Stimulated activated CD4-positive, alpha-beta T cell treated with anti-CD3 and anti-CD28 coated beads, Interleukin-1b, Interleukin-23, amount 100 ng/mL, for 1 hour (primary cell): Measurements from ENCODE around the gene CDH20.

Experiments
- DNase-seq, 2 donors: peaks; one replicate each; pipeline ENCODE4 v3.0.0-alpha.2; 2020; ENCODE audit warnings: low read depth in 2 of 2

CDH20 gene

GRCh38 chr18:61426492-61427053 is 93.3 kb downstream of the CDH20 start:
- no peak for DNase-seq

DNA sequence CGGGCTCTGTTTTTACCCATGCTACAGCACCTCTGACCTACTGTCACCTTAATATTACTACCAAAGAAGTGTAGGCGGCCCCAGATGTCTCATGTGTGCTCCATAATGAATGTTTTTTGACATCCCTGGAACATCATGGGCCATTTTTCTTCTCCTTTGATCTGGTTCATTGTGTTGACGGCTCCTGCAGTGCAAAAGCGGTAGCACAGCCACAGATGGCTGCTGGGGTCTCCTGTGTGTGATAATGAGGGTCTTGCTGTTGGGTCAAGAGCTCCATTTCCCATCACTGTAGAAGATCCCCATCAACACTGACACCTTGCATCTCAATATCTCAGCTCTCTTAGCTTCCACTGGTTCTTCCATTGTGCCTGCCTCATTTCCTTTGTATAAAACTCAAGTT is 95.0 kb downstream of the CDH20 start:
- no peak for DNase-seq

DNA sequence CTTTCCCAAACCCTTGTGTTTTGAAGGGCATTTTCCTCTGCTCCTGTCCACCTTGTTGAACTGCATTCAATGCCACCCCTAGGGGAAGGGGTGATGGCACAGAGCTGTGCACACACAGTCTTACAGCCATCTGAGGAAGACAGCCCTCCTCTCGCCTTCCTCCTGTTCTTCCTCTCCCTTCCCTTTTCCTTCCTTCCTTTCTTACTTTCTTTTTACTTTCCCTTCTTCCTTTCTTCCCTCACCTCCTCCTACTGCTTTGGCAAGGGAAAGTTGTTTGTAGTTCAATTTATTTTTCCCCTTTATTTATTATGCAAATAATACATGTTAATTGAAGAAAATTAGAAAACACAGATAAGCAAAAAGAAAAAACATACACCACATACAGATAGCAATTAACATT is 99.4 kb downstream of the CDH20 start:
- DNase-seq: no peak

DNA sequence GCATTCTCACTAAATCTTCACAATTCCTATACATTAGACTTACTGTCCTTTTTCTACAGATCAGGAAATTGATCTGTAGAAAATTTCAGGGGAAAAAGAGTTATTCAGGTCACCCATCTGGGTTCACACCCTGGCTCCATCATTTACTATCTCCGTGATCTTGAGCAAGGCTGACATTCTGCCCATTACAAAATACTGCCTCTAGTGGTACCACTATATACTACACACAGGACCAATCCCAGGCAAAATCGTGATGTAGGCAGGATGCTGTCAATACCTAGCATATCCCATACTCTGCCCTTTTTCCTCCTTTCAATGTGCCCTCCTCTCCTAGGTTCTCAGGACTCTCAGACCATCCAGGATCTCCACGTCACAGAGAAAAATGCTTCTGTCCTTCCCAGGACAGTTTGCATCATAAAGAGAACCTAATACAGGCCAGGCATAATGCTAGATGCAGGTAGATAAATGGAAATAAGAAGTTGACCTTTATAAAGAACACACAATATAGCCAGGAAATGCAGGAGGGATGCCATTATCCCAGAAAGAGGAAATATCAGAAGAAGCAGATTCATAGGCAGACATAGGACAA is 101.9 kb downstream of the CDH20 start:
- no peak for DNase-seq

DNA sequence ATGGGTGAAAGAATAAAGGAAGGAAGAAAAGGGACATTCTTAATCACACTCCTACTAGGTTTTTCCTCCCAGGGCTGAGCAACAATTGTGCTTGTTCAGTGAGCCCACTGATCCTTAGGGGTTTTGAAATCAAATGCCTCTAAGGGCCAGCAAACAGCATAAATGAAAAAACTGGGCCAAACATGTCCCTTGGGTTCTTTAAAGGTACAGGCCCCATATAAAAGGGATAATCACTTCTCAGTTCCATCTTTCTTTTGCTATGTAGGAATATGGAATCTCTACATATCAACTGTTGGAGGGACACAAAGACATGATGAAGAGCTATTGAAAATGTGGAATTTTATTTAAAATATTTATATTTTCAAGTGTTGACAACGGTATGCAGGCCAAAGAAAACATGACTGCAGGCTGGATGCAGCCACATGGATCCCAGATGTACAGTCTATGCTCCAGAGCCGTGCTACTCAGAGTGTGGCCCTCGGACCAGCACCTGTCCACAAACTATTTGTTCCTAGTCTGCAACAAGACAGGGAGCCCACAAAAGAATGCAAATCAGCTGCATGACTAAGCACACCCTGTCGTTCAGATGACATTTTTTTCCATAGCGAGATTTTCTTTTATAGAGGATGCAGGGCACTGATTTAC is 110.0 kb downstream of the CDH20 start:
- no peak for DNase-seq

DNA sequence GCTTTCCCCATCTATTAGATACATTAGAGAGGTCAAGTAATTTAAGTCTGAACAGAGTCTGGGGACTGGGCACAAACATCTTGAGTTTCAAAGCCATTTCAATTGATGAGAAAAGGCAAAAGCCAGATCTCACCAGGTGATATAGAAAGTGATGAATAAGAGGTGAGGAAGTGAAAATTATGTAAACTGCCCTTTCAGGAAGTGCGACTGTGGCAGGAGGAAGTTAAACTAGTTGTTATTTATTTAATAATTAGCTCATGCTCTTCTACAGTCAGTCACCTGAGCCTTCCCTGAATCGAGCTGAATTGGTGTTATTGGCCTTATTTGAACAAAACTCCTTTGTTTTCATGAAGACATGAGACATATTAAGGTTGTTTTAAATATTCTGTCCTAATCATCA is 115.1 kb downstream of the CDH20 start:
- DNase-seq: no peak

DNA sequence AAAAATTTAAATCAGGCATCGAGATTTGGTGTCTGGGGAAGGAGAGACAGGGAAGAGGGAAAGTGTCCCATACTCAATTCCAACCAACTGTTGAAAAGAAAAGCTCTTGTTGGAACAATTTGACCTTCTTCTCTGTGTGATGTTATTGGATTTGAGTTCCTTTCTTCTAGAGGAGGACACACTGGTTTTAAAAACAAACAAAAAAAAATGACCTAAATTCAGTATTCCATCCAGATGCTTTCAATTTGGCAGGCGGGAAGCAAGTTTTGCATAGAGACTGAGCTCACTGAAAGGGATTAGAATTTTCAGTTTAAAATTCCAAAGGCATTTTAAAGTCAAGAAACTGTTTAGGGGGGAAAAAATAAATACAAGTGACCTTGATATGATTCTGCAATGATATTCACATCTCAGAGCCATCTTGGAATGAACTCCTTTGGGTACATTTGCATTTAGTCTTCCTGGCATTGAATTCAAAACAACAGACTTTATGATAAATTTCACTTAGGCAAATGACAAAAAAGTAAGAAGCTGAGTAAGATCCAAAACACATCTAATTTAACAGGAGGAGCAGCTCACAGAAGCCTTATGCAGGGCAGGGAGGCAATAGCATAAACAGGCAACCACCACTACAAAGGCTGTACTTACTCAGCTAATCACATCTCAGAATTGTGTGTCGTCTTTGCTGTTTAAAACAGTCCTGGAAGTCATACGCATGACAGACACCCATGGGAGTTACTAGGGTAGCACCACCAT is 126.8 kb downstream of the CDH20 start:
- no peak for DNase-seq

DNA sequence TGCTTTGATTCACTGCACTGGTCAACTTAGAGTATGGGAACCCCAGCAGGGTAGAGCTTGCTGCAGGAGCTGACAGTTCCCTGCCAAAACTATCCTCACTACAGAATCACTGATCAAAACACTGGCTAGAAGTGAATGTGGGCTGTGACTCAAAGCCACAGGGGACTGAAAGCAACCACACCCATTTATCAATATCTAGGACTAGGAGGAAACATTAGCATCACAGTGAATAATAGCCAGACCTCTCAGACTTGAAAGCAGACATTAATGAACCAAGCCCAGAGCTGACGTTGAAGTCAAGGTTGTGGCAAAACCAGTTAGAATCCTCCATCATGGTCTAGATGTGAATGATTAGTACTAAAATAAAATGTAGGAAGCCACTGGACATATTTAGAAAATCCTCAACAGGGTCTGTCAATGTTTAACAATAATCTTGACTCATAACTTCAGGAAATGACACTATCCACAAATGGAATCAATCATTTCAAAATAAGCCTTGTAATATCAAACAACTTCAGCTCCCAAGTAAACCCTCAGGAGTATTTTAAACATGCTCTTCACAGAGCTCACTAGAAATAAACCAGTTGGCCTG is 131.4 kb downstream of the CDH20 start:
- DNase-seq: no peak

GRCh38 chr18:61466736-61467135 is 133.5 kb downstream of the CDH20 start:
- no peak for DNase-seq

DNA sequence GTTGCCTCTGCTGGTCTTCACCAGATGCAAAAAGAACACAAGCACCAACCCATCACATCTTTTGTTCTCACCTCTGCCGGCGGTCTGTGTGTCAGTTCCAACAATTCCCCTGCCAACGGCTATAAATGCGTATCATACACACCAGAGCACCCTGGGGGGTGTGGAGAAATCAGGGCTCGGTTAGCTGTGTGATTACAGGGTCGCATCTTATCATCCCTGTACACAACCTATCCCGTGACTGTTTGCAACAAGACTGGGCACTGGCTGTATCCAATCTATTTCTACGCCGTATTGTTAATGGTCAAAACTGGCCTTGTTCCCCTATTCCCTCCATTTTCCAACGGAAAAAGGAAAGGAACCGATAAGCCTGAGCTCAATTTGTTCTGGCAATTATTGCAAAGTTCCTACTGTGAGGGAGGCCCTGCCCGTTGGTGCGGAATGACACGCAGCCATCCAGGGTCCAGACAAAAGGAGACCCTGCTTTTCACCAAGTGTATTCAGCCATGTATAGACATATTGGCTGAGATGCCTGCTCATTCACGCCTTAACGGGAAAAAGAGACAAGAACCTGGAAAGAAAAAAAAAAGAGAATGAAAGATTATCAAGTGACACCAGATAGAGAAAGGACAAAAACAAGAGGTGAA is 136.9 kb downstream of the CDH20 start:
- DNase-seq: no peak

GRCh38 chr18:61471541-61471940 is 138.3 kb downstream of the CDH20 start:
- no peak for DNase-seq

GRCh38 chr18:61471942-61472341 is 138.7 kb downstream of the CDH20 start:
- no peak for DNase-seq

DNA sequence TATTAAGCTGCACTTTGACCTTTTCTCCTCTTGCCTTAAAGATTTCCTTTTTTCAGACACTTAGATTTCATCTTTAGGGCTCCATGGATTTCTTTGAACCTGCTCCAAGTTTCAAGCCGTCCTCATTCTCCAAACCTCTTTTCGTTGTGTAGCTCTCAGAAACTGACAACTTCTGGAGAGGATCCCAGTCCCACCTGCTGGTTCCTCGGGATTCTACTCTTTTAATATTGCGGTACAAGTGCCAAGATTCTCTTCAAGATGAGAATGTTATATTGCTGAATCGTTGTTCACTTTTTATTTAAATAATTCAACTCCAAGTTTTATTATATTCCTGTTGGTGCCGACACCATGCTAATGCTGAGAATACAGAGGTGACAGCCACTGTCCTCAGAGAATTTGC is 141.1 kb downstream of the CDH20 start:
- DNase-seq: no peak

- no peak for DNase-seq
Measured at GRCh38 chr18:61474918-61475317, 141.7 kb downstream of the CDH20 start.

DNA sequence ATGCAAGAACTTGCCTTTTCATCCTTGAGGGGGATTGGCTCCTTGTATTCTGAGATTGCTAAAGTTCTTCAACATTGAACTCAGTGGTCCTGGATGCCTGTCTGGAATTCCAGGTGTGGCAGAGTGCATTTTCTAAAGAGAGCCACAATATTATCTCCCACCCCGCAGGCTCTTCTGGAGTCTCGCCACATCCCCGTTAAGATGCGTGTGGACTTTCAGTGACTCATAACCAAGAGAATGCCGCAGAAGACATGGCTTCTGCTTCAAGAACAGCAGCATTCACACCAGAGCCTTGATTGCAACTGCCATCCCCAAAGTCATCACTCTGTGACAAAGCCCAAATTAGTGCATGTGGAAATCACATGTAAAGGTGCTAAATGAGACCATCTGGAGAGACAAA is 142.7 kb downstream of the CDH20 start:
- no peak for DNase-seq

GRCh38 chr18:61489334-61489733 is 156.1 kb downstream of the CDH20 start:
- DNase-seq: no peak

DNA sequence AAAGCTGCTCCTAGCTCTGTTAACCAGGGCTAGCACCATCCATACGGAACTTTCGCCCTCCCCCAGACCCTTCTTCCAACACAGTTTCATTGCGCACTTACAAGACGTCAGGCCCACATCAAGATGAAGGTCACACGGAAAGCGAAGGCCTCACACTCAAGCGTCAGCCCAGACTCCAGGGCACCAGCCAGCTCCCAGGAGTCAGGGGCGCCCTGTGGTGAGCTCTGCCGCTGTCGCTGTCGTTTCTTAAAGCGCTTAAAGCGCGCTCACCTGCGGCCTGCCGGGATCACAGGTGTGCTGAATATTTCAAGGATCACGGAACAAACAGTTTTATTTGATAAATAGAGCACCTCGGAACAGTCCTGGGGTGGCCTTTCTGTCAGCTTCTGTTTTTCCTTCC is 163.1 kb downstream of the CDH20 start:
- DNase-seq: no peak

DNA sequence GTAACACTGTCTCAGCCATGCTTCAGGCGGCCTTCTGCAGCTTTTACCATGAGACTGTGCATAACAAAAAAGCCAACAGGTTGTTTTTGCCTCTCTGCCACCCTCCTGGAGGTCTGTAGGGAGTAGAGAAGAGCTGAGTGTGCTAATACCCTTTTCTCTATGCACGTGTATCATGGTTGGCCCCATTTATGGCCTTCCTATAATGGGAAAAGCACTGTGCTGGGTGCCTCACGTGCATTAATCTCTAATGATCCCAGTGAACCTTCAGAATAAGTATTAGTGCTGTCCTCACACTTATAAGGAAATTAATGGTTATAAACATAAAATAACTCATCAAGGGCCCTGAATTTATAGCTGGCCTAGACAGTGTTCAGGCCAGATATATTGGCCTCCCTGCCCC is 164.2 kb downstream of the CDH20 start:
- DNase-seq: no peak

- no peak for DNase-seq
Measured at GRCh38 chr18:61502472-61502871, 169.2 kb downstream of the CDH20 start.

DNA sequence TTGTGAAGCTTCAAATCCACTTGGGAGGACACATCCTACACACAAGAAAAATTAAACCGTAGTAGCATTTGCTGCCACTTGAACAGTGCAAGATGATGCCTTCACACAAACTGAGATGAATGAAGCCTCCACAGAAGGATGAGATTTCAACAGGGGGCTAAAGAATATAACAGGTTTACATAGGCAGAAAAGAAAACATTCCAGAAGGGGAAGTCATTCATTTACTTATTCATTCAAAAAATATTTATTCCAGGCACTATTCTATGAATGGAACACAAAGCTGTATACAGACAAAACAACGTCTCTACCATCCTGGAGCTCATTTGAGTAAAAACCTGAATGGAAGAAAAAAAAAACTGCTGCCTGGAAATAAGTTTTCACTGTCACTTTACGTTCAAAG is 170.5 kb downstream of the CDH20 start:
- DNase-seq: no peak

DNA sequence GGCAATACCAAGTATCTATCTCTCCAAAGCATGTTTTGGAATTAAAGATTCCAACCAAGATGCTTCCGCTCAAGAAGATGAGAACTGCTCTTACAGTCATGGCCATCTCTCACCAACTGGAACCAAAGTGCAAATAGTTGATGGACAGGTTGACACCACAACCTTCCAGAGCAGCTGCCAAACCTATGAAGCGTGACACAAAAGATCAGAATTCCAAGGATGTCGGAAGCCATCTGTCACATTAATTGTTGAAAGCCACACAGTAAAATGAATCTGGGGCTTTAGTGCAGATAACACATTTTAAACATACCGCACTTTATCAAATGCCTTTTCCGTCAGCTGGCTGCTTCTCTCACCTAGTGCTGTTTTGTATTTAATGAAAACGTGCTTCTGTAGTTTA is 195.7 kb downstream of the CDH20 start:
- no peak for DNase-seq

GRCh38 chr18:61530681-61531080 is 197.5 kb downstream of the CDH20 start:
- no peak for DNase-seq
